ENCODE data around the gene PTPRQ. TPM values are rescaled to one million over a fixed set of nuclear protein-coding genes. Genes with fewer than 3 reads are reported as not detected.

PTPRQ gene
- total and polyA plus RNA-seq, 9 of the 15 experiments (the other 6 are each of a cell fraction or from before 2014, with no cell fraction given) = not detected

- no TSS peak for BruUV-seq (replicated peaks)
- CTCF ChIA-PET (ENCODE audit: low intra/inter-chr PET ratio) = no interaction called here
- H3K9me3 ChIP-seq (replicated peaks; ENCODE audit: control insufficient read depth, insufficient read depth, low read depth, low read length) = no peaks in the 10 kb centered on the region
- H3K36me3 ChIP-seq (ENCODE audit: control insufficient read depth, insufficient read depth, low read length) = no peaks in the 10 kb centered on the region
- H3K4me1 ChIP-seq (replicated peaks in 1 of 2; ENCODE audit: control insufficient read depth in 2 of 2, insufficient read depth in 2 of 2, low read length in 2 of 2) = no peaks in the 10 kb centered on the region
- no peak for ATAC-seq
- no peak overlapping the region for H3K9ac ChIP-seq (ENCODE audit: insufficient read depth in 1 of 2, low read depth in 2 of 2, low read length in 2 of 2)
- no peak overlapping the region for H3K4me3 ChIP-seq
- H3K79me2 ChIP-seq (ENCODE audit: control insufficient read depth, insufficient read depth, low read length) = no peaks in the 10 kb centered on the region
- H3K27ac ChIP-seq (ENCODE audit: extremely low read depth, low read depth, low read length) = no peak overlapping the region
- POLR2A ChIA-PET = no interaction called here
- in situ Hi-C loops (cut with MboI) = no loop called here
- TF ChIP-seq NRF1 (conservative IDR thresholded peaks at IDR 0.05 in 1 of 2, IDR thresholded peaks at IDR 0.05 in 1 of 2) = no peak
- no peak for TF ChIP-seq TAF9B (IDR thresholded peaks at IDR 0.05; ENCODE audit: partially characterized antibody)
- no peak for TF ChIP-seq DLX4 (CRISPR knock-in tag; IDR thresholded peaks at IDR 0.05)
- TF ChIP-seq MCM5 (IDR thresholded peaks at IDR 0.05; ENCODE audit: low read depth) = no peak
- no peak for TF ChIP-seq EP400 (IDR thresholded peaks at IDR 0.05)
- no peak for TF ChIP-seq DDX20 (tag; IDR thresholded peaks at IDR 0.05; ENCODE audit: low read depth)
- no peaks in the 10 kb centered on the region for H3K27me3 ChIP-seq (ENCODE audit: control insufficient read depth in 2 of 2, insufficient read depth in 2 of 2, low read length in 2 of 2)
- no peak for FAIRE-seq
- no peak for DNase-seq (ENCODE audit: extremely low read depth in 1 of 4, low spot score in 3 of 4)
- H4K20me1 ChIP-seq (replicated peaks; ENCODE audit: control insufficient read depth, insufficient read depth, low read length) = no peaks in the 10 kb centered on the region
- no peak overlapping the region for H3K4me2 ChIP-seq (ENCODE audit: insufficient read depth, low read length)
- intact Hi-C loops (cut with micrococcal nuclease) = no loop called here
- no peaks in the 10 kb centered on the region for H3K9me1 ChIP-seq (ENCODE audit: control insufficient read depth, insufficient read depth, low read length)
- no peak overlapping the region for H2AFZ ChIP-seq (ENCODE audit: low read depth, low read length)
Observed at GRCh38 chr12:80589077-80589476, 145.0 kb downstream of the PTPRQ start.

GRCh38 chr12:80590085-80590484 is 146.1 kb downstream of the PTPRQ start:
- DNase-seq (ENCODE audit: extremely low read depth in 1 of 4, low spot score in 3 of 4) (no peak), FAIRE-seq (no peak), ATAC-seq (no peak)
- no peak overlapping the region for H3K4me2 ChIP-seq (ENCODE audit: insufficient read depth, low read length)
- BruUV-seq (replicated peaks) = no TSS peak
- H3K36me3 ChIP-seq (ENCODE audit: control insufficient read depth, insufficient read depth, low read length) = no peaks in the 10 kb centered on the region
- H3K4me1 ChIP-seq (replicated peaks in 1 of 2; ENCODE audit: control insufficient read depth in 2 of 2, insufficient read depth in 2 of 2, low read length in 2 of 2) = no peaks in the 10 kb centered on the region
- H4K20me1 ChIP-seq (replicated peaks; ENCODE audit: control insufficient read depth, insufficient read depth, low read length) = no peaks in the 10 kb centered on the region
- ChIA-PET CTCF (ENCODE audit: low intra/inter-chr PET ratio) (no interaction called here), POLR2A (no interaction called here)
- no peaks in the 10 kb centered on the region for H3K27me3 ChIP-seq (ENCODE audit: control insufficient read depth in 2 of 2, insufficient read depth in 2 of 2, low read length in 2 of 2)
- no peaks in the 10 kb centered on the region for H3K9me1 ChIP-seq (ENCODE audit: control insufficient read depth, insufficient read depth, low read length)
- no peaks in the 10 kb centered on the region for H3K9me3 ChIP-seq (replicated peaks; ENCODE audit: control insufficient read depth, insufficient read depth, low read depth, low read length)
- no peaks in the 10 kb centered on the region for H3K79me2 ChIP-seq (ENCODE audit: control insufficient read depth, insufficient read depth, low read length)
- no peak overlapping the region for H3K27ac ChIP-seq (ENCODE audit: extremely low read depth, low read depth, low read length)
- TF ChIP-seq ZNF431 (CRISPR knock-in tag; IDR thresholded peaks at IDR 0.05) (no peak), YBX1 (IDR thresholded peaks at IDR 0.05) (no peak), ATF2 (CRISPR knock-in tag; IDR thresholded peaks at IDR 0.05) (no peak)
- in situ Hi-C loops (cut with MboI) = no loop called here
- H3K9ac ChIP-seq (ENCODE audit: insufficient read depth in 1 of 2, low read depth in 2 of 2, low read length in 2 of 2) = no peak overlapping the region
- H3K4me3 ChIP-seq = no peak overlapping the region
- H2AFZ ChIP-seq (ENCODE audit: low read depth, low read length) = no peak overlapping the region
- intact Hi-C loops (cut with micrococcal nuclease) = no loop called here
- 4% methylated on average over 4 of the region's 4 CpGs for WGBS (ENCODE audit: insufficient coverage, low coverage, missing lambda C conversion rate)

Measured in K562 (cell line).